ENCODE results near the gene CACNA1C.

CACNA1C gene

DNA sequence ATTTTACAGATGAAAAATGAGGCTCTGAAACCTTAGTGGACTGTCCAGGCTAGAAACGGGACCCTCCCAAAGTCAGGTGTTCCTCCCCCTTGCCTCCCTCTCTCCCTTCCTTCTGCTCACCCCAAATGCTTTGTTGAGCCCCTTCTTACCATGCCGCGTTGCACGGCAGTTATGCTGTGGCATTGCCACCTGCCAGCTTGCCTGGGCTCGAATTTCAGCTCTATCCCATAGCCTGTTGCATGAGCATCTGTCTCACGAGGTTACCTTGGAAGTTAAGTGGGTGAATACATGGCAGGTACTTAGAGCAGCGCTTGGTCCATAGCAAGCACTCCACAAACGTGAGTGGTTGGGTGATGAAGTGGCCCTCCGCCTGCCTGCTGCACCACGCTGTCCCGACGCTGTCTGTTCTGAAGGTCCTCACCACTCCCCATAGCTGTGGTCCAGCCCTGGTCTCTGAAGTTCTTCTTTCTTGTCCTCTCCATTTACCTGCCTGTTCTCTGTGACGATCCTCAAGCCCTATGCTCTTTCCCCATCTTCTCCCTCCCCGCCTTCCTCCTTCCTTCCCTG is 269.9 kb downstream of the CACNA1C start:
- no peak for DNase-seq (ENCODE audit: low spot score)

DNA sequence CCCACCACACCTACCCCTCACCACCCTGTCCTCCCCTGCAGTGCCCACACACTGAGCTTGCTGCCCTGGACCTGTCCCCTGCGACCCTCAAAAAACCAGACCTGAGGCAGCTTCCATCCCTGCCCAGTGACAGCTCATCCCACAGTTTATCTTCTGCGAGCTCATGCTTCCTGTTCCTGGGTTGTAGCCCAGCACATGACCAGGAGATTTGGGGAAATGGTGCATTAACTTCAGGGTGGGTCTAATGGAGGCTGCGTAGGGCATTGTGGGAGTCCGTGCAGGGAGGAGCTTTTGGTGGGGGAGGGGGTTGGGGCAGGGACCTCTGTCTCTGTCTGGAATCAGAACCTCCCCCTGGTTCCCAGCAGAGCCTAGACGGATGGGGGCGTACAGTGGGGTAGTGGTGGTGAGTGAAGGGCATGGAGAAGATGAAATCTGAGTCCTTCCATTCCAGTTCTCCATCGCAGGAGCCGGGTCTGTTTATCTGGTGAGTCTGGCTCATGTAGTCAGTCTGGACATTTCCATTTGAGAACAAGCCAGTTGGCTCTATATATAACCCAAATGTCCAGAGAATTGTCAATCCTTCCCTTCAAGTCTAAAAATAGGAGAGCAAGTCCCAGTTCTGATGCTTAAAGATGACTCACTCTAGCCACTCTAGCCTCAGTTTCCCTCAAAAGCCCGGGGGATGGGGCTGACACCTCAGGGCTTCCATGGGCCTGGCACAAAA is 270.9 kb downstream of the CACNA1C start:
- no peak for DNase-seq (ENCODE audit: low spot score)

DNA sequence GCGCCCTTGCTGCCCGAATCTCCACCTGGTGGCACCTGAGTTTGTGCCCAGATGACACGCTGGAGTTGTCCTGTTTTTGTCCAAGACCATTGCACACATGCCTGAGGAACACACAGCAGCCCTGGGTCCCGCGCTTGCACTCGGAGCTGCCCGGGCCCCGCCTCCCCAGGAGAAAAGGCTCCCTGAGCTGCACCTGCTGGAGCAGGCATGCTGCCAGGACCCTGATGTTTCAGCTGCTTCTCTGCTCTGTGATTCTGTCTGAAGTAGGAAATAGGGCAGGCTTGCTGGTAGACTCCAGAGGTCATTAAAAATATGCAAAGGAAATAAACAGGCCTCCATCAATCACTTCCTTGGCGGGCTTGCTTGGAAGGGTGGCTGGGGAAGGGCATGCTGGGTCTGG is 271.6 kb downstream of the CACNA1C start:
- no peak for DNase-seq (ENCODE audit: low spot score)

DNA sequence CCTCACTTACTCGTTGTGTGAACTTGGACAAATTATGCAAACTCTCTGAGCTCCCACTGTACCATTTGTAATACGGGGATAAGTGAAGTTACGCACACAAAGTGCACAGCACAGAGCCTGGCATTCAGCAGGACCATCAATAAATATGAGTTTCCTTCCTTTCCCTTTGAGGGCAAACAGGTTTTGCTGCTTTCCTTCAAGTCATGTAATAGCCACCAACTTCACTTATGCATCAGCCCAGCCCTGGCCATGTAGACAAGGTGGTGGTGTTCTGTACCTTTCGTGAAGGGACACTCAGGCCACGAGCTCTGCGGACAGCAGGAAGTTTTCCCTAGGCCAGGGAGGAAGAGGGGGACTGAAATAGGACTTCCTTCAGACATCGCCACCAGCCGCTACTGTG is 272.7 kb downstream of the CACNA1C start:
- DNase-seq (ENCODE audit: low spot score), result no peak

DNA sequence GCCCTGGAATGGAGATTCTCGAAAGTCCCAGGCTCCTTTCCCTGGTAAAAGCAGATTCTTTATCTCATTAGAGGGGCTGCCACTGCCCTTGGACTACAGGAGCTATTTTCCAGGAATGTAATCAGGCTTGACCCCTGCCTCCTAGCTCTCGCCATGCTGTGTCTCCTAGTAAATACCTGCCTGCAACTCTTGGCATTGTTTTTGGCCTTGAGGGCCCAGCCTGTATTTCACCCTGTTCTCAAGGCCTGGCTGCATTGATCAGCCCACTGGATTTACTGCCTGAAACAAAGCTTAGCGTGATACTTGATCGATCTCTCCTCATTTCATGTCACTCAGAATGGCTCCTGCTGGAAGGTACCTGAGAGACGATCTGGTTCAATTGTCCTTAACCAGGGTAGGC is 273.7 kb downstream of the CACNA1C start:
- DNase-seq (ENCODE audit: low spot score), result no peak

DNA sequence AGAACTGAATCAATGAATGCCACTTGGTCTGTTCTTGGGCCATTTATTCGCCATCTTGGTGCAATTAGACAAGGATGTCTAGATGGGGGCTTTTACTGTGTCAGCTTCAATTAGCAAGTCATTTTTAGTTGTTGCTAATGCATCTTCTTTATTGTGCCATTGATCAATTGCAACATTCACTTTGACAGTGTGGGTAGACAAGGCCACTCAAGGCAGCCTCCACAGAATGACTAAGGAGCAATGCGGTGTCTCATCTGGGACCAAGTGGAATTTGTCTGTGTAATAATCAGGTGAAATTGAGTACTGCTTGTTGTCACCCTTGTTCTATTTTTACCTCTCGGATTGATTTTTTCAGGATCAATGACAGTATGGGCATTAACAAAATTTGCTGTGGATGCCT is 275.9 kb downstream of the CACNA1C start:
- no peak for DNase-seq (ENCODE audit: low spot score)

DNA sequence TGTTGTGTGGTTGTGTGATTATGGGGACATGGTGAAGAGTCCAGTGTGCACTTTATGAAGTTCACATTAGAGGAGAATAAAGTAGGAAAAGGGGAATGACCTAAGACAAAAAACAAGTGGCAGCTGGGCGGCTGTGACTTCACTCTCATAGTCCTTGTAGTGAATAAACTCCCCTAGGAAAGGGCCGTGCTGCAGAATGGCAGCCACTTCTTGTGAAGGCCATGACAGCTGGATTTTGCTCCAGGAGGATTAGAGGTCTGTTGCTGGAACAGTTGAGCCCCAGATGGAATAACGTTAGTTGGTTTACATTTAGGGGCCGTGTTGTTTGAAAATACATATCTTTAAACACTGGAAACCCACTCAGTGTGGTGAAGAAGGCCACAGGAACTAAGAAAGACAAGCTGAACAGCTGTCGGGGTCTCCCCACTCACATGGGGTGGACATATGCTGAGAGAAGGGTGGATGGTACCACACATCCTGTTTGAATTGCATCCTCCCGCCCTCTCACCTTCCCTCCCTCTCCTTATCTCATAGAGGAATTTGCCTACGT is 276.9 kb downstream of the CACNA1C start:
- no peak for DNase-seq (ENCODE audit: low spot score)

DNA sequence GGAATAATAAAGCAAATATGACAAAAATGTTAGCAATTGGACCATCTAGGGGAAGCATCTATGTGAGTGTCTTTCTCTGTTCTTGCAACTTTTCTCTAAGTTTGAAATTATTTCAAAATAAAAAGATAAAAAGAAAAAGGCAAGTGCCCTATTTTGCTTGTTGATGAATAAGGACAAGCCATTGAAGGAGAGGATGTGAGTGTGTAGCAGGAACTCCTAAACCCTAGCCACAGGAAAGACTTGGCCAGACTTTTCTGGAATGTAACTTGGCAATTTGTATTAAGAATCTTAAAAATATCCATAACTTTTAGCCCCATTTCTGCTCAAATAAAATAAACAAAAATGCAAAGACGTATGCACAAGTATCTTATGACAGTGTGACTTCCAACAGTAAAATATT is 279.4 kb downstream of the CACNA1C start:
- DNase-seq (ENCODE audit: low spot score), result no peak

DNA sequence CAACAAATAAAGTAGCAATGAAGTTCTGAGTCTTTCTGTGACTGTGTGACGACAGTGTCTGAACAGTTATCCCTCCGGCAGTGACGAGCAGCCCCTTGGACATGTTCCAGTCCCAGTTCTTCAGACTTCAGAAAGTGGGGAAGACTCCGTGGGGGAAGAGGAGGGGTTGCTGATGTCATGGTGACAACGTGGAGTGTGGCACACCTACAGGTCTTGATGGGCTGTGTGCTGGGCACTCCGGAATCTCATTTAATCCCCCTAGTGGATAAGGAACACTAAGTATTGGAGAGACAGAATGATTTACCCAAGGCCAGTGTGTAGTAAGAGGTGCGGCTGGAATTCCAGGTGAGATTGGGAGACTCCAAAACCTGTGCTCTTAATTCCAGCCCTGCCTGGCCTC is 280.2 kb downstream of the CACNA1C start:
- DNase-seq (ENCODE audit: low spot score), result no peak

DNA sequence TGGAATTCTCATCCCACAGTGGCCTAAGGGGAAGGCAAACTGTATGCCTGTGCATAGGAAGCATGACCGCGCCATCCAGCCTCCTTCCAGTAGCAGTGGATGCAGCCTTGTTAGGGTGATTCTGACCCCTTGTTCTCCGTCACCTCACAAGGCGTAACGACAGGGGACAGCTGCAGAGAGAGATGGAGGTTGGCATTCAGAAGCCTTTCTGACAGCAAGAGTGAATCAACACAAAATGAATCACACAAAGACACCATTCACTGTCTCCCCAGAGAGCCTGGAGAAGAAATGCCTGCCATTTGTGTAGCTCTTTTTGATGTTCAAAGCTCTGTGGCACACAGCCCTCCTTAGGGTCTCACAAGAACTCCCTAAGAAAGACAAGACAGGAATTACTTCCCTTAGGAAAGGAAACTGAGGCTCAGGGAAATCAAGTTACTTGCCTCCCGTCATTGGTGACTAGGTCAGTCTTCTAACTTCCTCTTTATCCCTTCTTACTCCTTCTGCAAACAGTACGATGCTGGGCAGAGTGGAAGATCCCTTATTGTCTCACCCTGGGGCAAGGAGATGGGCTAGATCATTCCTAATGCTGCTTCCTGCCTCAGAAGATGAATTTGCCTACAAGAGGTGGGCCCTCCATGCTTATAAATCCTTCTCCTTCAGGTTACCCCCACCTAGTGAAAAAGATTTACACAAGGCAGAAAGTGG is 280.9 kb downstream of the CACNA1C start:
- no peak for DNase-seq (ENCODE audit: low spot score)

DNA sequence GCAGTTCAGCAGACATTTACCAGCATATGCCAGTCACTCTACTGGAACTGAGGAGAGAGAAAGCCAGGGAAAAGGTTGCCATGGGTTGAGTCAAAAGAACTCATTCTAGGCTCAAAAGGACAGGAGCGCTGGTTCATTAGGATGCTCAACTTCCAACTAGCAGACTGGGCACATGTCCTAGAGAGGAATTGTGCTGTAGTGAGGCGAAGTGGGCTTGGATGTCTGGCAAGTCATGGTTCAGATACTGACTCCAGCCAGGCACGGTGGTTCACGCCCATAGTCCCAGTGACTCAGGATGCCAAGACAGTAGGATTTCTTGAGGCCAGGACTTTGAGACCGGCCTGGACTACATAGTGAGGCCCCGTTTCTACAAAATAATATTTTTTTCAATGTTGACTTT is 281.5 kb downstream of the CACNA1C start:
- DNase-seq (ENCODE audit: low spot score), result no peak

DNA sequence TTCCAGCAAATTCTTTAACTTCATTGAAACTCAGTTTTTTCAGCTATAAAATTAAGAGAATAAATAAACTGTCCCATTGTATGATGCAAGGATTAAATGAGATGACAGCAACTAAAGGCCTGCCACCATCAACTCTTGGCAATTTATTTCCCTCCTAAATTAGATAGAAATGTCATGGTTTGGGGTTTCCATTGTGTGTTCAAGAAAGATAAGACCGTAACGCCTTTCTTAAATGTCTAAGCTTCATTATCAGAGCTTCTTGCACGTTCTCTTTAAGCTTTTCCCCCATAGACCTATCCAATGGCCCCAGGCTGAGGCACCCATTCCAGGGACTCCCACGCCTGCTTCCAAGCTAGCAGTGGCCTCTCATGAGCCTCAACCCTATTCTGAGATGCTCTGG is 281.9 kb downstream of the CACNA1C start:
- no peak for DNase-seq (ENCODE audit: low spot score)

DNA sequence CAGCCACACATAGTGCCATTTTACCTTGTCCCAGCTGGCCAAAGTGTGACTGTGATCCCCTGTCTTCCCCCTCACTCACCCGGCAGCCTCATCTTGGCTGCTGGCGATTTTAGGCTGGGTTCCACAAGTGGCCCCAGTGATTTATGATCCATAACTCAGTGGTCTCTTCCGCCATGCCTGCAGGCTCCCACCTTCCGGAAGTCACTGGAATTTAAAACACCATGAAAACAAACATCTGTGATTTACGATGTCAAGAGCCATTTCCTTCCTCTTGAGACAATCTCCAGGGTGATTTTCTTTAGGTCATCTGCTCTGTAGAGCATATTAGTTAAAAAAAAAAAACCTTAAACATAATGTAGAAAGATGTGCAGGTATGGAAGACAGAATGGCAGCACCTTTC is 282.3 kb downstream of the CACNA1C start:
- DNase-seq (ENCODE audit: low spot score), result no peak

DNA sequence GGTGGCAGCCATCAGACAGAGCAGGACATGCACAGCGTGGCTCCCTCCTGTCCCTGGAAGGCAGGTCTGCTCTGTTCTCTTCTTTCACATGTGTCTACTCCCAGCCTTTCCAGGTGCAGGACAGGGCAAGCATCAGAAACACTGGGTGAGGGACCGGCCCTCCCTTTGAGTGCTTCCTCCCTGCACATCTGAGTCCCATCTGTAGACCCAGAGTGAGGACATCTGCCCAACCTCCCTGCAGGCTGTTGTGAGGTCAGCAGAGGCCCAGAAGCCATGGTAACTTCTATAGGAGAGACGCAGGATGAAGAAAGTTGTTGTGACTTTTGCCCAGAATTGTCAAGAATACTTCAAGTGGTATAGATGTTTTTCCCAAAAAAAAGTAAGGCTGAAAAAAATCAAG is 282.7 kb downstream of the CACNA1C start:
- DNase-seq (ENCODE audit: low spot score), result no peak

DNA sequence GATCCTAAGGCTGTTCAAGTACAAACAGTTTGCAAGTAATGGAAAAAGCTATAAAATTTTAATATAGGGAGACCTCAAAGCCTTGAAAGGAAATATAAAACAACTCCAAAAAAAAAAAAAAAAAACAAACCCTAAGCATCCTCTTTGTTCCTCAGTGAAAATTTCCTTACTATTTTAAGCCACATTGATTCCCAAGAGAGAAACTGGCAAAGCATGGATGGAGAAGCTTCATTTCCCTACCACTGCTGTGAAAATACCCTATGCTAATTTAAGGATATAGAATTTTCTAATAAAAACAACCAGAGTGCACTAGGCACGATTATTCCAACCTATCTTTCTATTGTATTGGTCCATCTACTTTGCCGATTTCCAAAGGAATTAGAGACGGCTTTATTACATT is 283.1 kb downstream of the CACNA1C start:
- no peak for DNase-seq (ENCODE audit: low spot score)

DNA sequence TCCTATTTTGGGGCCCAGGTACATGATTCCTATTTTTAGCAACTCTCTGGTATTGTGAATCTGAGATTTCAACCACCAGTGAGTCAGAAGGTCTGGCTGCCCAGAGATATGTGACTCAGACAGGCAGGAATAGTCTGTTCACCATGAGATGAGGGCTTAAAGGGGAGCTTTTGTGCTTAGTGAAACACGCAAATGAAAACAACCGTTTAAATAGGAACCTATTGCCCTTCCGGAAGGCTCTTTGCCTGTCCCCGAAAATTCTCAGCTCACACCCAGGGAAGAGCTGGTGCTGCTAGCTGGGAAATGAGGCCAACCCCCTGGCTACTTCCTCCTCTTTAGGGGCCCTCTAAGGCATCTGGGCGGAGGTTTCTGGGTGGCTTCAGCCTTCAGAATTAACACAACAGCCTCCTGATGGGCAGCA is 283.6 kb downstream of the CACNA1C start:
- DNase-seq (ENCODE audit: low spot score), result no peak

DNA sequence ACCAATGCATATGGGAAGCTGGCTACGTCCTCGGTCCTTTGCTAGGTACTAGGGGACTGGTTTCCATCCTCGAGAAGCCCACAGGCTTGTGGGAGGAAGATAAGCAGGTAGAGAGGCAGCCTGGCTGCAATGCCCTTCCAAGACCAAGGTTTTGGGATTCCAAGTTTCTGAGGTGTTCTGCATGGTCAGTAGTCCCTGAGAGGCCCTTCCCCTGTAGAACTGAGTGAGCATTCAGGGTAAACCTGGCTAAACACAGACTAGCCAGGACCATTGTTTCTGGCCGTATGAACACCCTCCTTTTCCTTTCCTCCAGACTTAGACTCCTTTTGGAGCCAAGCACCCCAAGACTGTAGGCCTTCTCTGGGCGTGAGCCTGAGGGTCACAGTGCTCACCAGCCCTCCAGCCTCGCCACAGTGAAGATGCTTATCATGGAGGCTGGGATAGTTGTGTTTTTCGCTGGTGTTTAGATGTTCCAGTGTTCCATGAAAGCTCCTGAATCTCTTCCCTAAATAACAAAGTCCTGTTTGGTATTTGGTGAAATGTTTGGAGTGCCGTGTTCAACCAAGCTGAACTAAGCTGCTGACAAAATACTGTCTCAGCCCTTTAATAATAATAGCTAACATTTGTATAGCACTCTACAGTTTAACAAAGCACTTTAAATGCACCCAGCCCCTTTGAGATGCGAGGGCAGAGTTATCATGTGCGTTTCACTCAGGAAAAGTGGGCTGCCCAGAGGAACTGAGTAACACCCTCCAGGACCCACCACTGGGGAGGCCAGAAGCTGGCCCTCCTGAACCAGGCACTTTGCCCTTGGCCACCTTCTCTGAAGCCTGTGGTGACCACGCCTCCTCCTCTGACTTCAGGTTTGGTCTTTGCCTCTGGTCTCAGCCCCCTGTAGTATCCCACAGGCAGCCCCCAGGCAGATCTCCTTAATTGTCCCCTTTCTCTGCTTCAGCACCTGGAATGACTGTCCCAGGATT is 284.5 kb downstream of the CACNA1C start:
- DNase-seq (ENCODE audit: low spot score), result no peak

DNA sequence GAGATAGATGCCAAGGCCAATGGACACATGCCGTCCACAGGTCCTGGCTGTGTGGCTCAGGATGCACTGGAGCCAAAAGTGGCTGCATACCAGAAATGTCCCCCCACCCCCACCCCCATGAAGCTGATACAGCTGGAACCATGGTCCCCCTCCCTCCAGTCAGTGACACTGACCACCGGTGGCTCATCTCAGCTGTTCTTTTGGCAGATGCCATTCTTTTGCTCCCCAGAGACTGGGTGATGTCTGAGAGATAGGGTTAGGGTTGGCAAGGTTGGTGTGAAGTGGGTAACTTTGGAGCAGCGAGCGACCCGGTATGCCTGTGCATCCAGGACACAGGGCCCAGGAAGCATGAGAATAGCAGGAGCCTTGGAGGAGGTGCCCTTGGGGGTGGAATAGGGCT is 285.6 kb downstream of the CACNA1C start:
- no peak for DNase-seq (ENCODE audit: low spot score)

DNA sequence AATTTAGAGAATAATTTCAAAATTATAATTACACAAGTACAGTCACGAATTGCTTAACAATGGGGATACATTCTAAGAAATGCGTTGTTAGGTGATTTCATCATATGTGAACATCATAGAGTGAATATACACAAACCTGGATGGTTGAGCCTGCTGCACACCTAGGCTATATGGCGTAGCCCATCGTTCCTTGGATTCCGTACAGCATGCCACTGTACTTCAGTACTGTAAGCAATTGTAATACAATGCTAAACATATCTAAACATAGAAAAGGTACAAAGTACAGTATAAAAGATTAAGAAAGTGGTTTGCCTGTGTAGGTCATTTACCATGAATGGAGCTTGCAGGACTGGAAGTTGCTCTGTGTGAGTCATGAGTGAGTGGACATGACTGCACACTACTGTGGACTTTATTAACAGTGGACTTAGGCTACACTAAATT is 286.2 kb downstream of the CACNA1C start:
- DNase-seq (ENCODE audit: low spot score), result no peak

DNA sequence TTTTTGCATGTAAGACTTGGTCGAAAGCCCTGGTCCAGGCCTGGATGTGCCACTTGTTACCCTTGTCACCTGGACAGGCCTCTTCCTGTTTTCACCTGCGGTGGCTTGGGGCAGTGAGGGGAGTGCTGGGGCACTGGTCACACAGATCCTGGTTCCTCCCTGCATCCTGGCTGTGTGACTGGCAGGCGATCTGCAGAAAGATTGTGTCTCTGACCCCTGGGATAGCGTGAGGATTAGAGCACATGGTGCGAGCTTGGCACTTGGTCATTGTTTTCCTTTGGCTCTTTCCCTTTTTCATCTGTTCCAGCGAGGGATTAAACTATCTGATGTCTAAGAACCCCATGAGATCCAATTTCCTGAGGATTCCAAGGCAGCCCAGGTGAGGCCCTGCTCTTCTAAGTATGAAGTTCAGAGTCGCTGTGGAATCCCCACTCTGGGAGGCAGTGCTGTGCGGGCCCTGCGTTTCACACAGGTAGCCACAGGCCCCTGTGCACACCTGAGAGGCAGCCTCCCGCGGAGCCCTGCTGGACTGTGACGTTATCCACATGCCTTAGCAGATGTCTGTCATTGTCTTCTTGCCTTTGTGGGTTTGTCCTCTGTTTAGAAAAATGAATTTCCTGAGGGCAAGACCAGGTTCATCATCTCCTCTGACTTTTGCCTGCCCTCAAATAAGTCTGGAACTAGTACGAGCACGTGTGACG is 288.4 kb downstream of the CACNA1C start:
- no peak for DNase-seq (ENCODE audit: low spot score)

DNA sequence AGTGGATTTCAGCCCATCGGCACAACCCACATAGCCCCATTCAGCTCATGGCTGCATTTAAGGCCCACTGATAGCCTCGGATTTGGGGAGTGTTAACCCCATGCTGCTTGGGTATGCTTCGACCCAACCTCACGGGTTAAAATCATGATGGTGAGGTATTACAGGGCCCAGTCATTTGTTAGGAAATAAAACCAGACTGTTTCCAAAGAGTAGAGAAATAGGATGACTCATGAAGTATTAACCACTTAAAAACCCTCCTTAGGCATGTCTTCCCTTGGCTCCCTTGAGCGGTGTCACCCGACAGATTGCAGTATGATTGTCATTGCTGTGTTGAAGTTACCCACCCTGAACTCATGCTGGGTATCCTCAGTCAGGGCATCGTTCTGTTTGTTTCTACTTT is 289.1 kb downstream of the CACNA1C start:
- no peak for DNase-seq (ENCODE audit: low spot score)

All from ecto neural progenitor cell (in vitro differentiated cells).